ENCODE data around the gene ITFG1. TPM values are rescaled to one million over a fixed set of nuclear protein-coding genes. Genes with fewer than 3 reads are reported as not detected.

ITFG1 gene
- total and polyA plus RNA-seq, 11 donors, result 13.0 to 102 (median 70.1) TPM

GRCh38 chr16:47386201-47386718 lies 74.6 kb downstream of the ITFG1 start:
- DNase-seq, result no peak
- Histone ChIP-seq H3K27me3 (no peaks in the 10 kb centered on the region), H3K27ac (no peak overlapping the region), H3K4me3 (no peak overlapping the region), H3K36me3 (peaks cover 0 to 4% (median 0%) of the 10 kb centered on the region in 9 donors), H3K4me1 (peaks cover 0 to 11% (median 0%) of the 10 kb centered on the region in 12 donors), H3K9me3 (peaks cover 0 to 3% (median 0%) of the 10 kb centered on the region in 12 donors)
- no peak for ATAC-seq
- 94 to 97% (median 96%) methylated on average over 5 of the region's 5 CpGs for WGBS, 4 donors
- TF ChIP-seq POLR2A (IDR thresholded peaks at IDR 0.05) (no peak), CTCF (IDR thresholded peaks at IDR 0.05) (no peak)
- intact Hi-C loops (cut with DNase I), result no loop called here

- H3K4me3 ChIP-seq, result no peak overlapping the region
- H3K27me3 ChIP-seq, result no peaks in the 10 kb centered on the region
- peaks cover 0 to 4% (median 0%) of the 10 kb centered on the region in 9 donors for H3K36me3 ChIP-seq
- DNase-seq, result no peak
- H3K9me3 ChIP-seq, result no peaks in the 10 kb centered on the region
- TF ChIP-seq CTCF (IDR thresholded peaks at IDR 0.05) (no peak), POLR2A (IDR thresholded peaks at IDR 0.05) (no peak)
- peaks cover 0 to 9% (median 0%) of the 10 kb centered on the region in 12 donors for H3K4me1 ChIP-seq
- H3K27ac ChIP-seq, result no peak overlapping the region
- intact Hi-C loops (cut with DNase I), result no loop called here
- no peak for ATAC-seq
- WGBS, 4 donors, result 89 to 91% (median 90%) methylated on average over 5 of the region's 5 CpGs
These were observed 78.5 kb downstream of the ITFG1 start for GRCh38 chr16:47382362-47382761.

- peaks cover 0 to 21% (median 12%) of the 10 kb centered on the region in 9 donors for H3K36me3 ChIP-seq
- no peaks in the 10 kb centered on the region for H3K27me3 ChIP-seq
- intact Hi-C loops (cut with DNase I), result no loop called here
- ATAC-seq, result no peak
- H3K4me3 ChIP-seq, result no peak overlapping the region
- no peak overlapping the region for H3K27ac ChIP-seq
- TF ChIP-seq CTCF (IDR thresholded peaks at IDR 0.05), result no peak
- TF ChIP-seq POLR2A (IDR thresholded peaks at IDR 0.05), result no peak
- DNase-seq, result no peak
- 73 to 80% (median 77%) methylated on average over 3 of the region's 3 CpGs for WGBS, 4 donors
- no peaks in the 10 kb centered on the region for H3K9me3 ChIP-seq
- no peaks in the 10 kb centered on the region for H3K4me1 ChIP-seq
These were observed 83.7 kb downstream of the ITFG1 start for GRCh38 chr16:47377154-47377553.

GRCh38 chr16:47375423-47375822 lies 85.4 kb downstream of the ITFG1 start:
- Histone ChIP-seq H3K9me3 (no peaks in the 10 kb centered on the region), H3K27ac (no peak overlapping the region), H3K27me3 (no peaks in the 10 kb centered on the region), H3K4me3 (no peak overlapping the region), H3K4me1 (no peaks in the 10 kb centered on the region), H3K36me3 (peaks cover 0 to 24% (median 12%) of the 10 kb centered on the region in 9 donors)
- intact Hi-C loops (cut with DNase I), result no loop called here
- DNase-seq (no peak), ATAC-seq (no peak)
- TF ChIP-seq CTCF (IDR thresholded peaks at IDR 0.05), result no peak
- no peak for TF ChIP-seq POLR2A (IDR thresholded peaks at IDR 0.05)
- WGBS, 4 donors, result 94 to 98% (median 96%) methylated on average over 1 of the region's 1 CpG

Measured in heart left ventricle (tissue), 16 donors.